ENCODE data around the gene TMC3.

- TF ChIP-seq RAD21 (CRISPR knock-in tag; conservative IDR thresholded peaks at IDR 0.05 in 1 of 2, IDR thresholded peaks at IDR 0.05 in 1 of 2) (no peak), CHD2 (IDR thresholded peaks at IDR 0.05; ENCODE audit: low read depth, low read length) (no peak), SRSF9 (IDR thresholded peaks at IDR 0.05; ENCODE audit: borderline replicate concordance, low read depth, low read length) (no peak)
These were observed 87.3 kb downstream of the TMC3 start for GRCh38 chr15:81286621-81287121.
